SK-N-SH (cell line): ENCODE measurements around the gene EME2. TPM values are rescaled to one million over a fixed set of nuclear protein-coding genes. Genes with fewer than 3 reads are reported as not detected.

Experiments used
- CTCF ChIA-PET: fragments of 300-600, 350-600 bp; formaldehyde crosslinking; extraction: SDS; loops from one replicate; lab custom pipeline; 2021; lab: Yijun Ruan, JAX
- POLR2A ChIA-PET: fragments of 350-600 bp; sonication (Branson Sonifier 250); formaldehyde crosslinking; extraction: SDS; loops from one replicate; lab custom pipeline; 2020; ENCODE audit warnings: antibody characterized with exemption, inconsistent platforms; lab: Yijun Ruan, JAX
- DNase-seq: peaks from one replicate; pipeline ENCODE4 v3.0.0; 2012
- H2AFZ ChIP-seq: fragments of 200-600 bp; sonication (generic); 2 replicates; pipeline ENCODE4 v1.8.1; 2016; ENCODE audit warnings: antibody characterized with exemption, mild to moderate bottlenecking, low read depth
- H3F3A ChIP-seq: fragments of 200-600 bp; sonication (generic); replicated peaks from 2 replicates; pipeline ENCODE3; 2016; ENCODE audit warnings: antibody characterized with exemption, mild to moderate bottlenecking; ENCODE audit not compliant: insufficient read depth
- H3K27ac ChIP-seq, 2 experiments: fragments of 200-500 bp in 1 of 2; fragments of 200-600 bp in 1 of 2; sonication (Bioruptor generic) in 1 of 2; sonication (generic), shearing (Covaris generic) in 1 of 2; 2 replicates each; pipeline versions ENCODE4 v1.5.1 to v1.6.1; 2014 to 2016; ENCODE audit warnings: low read depth in 2 of 2, inconsistent platforms in 1 of 2, low read length in 1 of 2, mild to moderate bottlenecking in 1 of 2, mixed read lengths in 1 of 2
- H3K27me3 ChIP-seq: fragments of 200-600 bp; sonication (generic), shearing (Covaris generic); 2 replicates; pipeline ENCODE4 v1.6.1; 2016; ENCODE audit warnings: mixed run types; ENCODE audit not compliant: insufficient read depth
- H3K36me3 ChIP-seq, 2 experiments: fragments of 200-500 bp in 1 of 2; fragments of 200-600 bp in 1 of 2; sonication (Bioruptor generic) in 1 of 2; sonication (generic) in 1 of 2; replicated peaks in 1 of 2; 2 replicates each; pipeline versions ENCODE3 to v1.5.1; 2014 to 2016; ENCODE audit warnings: low read length in 1 of 2, mild to moderate bottlenecking in 1 of 2; ENCODE audit not compliant: insufficient read depth in 2 of 2, control insufficient read depth in 1 of 2
- H3K4me1 ChIP-seq, 2 experiments: fragments of 200-500 bp in 1 of 2; fragments of 200-600 bp in 1 of 2; sonication (Bioruptor generic) in 1 of 2; sonication (generic), shearing (Covaris generic) in 1 of 2; 2 replicates each; pipeline versions ENCODE4 v1.5.1 to v1.6.1; 2014 to 2016; ENCODE audit warnings: low read depth in 1 of 2, low read length in 1 of 2, mixed run types in 1 of 2; ENCODE audit not compliant: insufficient read depth in 2 of 2, control insufficient read depth in 1 of 2
- H3K4me2 ChIP-seq: fragments of 200-600 bp; sonication (generic), shearing (Covaris generic); 2 replicates; pipeline ENCODE4 v1.6.1; 2017; ENCODE audit warnings: mixed run types
- H3K4me3 ChIP-seq, 2 experiments: fragments of 200-500 bp in 1 of 2; fragments of 200-600 bp in 1 of 2; sonication (Bioruptor generic) in 1 of 2; sonication (generic), shearing (Covaris generic) in 1 of 2; 2 replicates each; pipeline versions ENCODE4 v1.5.1 to v1.8.1; 2014 to 2016; ENCODE audit warnings: low read depth in 2 of 2, inconsistent platforms in 1 of 2, low read length in 1 of 2, mild to moderate bottlenecking in 1 of 2, mixed read lengths in 1 of 2, moderate library complexity in 1 of 2
- H3K79me2 ChIP-seq: fragments of 200-600 bp; sonication (generic); 2 replicates; pipeline ENCODE4 v1.8.1; 2017; ENCODE audit warnings: mild to moderate bottlenecking; ENCODE audit not compliant: insufficient read depth
- H3K9ac ChIP-seq: fragments of 200-600 bp; sonication (generic); 2 replicates; pipeline ENCODE4 v1.6.1; 2017; ENCODE audit warnings: mixed run types
- H3K9me2 ChIP-seq: fragments of 200-600 bp; sonication (generic); 2 replicates; pipeline ENCODE4 v1.6.1; 2017; ENCODE audit warnings: mixed run types
- H3K9me3 ChIP-seq: fragments of 200-600 bp; sonication (generic); 2 replicates; pipeline ENCODE4 v1.6.1; 2017; ENCODE audit warnings: mixed run types, mild to moderate bottlenecking, moderate library complexity
- H4K20me1 ChIP-seq: fragments of 200-600 bp; sonication (generic); 2 replicates; pipeline ENCODE4 v1.6.1; 2017; ENCODE audit warnings: mild to moderate bottlenecking, mixed run types; ENCODE audit not compliant: insufficient read depth
- CTCF ChIP-seq: fragments of 200-600 bp; sonication (generic); IDR thresholded peaks from 2 replicates; pipeline ENCODE4 v1.6.1; 2017; ENCODE audit warnings: antibody characterized with exemption, mild to moderate bottlenecking, moderate library complexity
- EP300 ChIP-seq, 2 experiments: IDR thresholded peaks; 2 replicates each; pipeline versions ENCODE4 v1.4.0 to v1.6.1; 2012; ENCODE audit warnings: borderline replicate concordance in 1 of 2, low read depth in 1 of 2, low read length in 1 of 2
- FOSL2 ChIP-seq: IDR thresholded peaks from 2 replicates; pipeline ENCODE4 v1.4.0; 2012; ENCODE audit warnings: low read depth, mild to moderate bottlenecking, moderate library complexity, borderline replicate concordance
- FOXJ3 ChIP-seq: sonication (generic); formaldehyde crosslinking; IDR thresholded peaks from 2 replicates; pipeline ENCODE4 v1.5.1; 2020; ENCODE audit warnings: mild to moderate bottlenecking, missing genetic modification reagents
- GATA2 ChIP-seq: sonication (generic); formaldehyde crosslinking; IDR thresholded peaks from 2 replicates; pipeline ENCODE4 v1.5.0; 2020; ENCODE audit warnings: mild to moderate bottlenecking, missing genetic modification reagents
- MAX ChIP-seq: IDR thresholded peaks from 2 replicates; pipeline ENCODE4 v1.4.0; 2012; ENCODE audit warnings: low read depth
- MEF2A ChIP-seq: IDR thresholded peaks from 2 replicates; pipeline ENCODE4 v1.4.0; 2012; ENCODE audit warnings: low read depth, borderline replicate concordance
- MXI1 ChIP-seq: IDR thresholded peaks from 2 replicates; pipeline ENCODE4 v1.6.1; 2012; ENCODE audit warnings: mild to moderate bottlenecking, low read depth, low read length, improper control_type of control experiment
- POLR2AphosphoS5 ChIP-seq: IDR thresholded peaks from 2 replicates; pipeline ENCODE4 v1.6.1; 2012; ENCODE audit warnings: low read depth, low read length
- RAD21 ChIP-seq: IDR thresholded peaks from 2 replicates; pipeline ENCODE4 v1.6.1; 2012; ENCODE audit warnings: mild to moderate bottlenecking, low read length
- RCOR1 ChIP-seq: fragments of 150-350 bp; IDR thresholded peaks from 2 replicates; pipeline ENCODE4 v1.6.1; 2017; ENCODE audit warnings: antibody characterized with exemption, low read length
- REST ChIP-seq: IDR thresholded peaks from 2 replicates; pipeline ENCODE4 v1.6.1; 2012; ENCODE audit warnings: mild to moderate bottlenecking, low read depth, low read length, moderate library complexity
- SIN3A ChIP-seq: IDR thresholded peaks from 2 replicates; pipeline ENCODE4 v1.6.1; 2012; ENCODE audit warnings: low read depth, mild to moderate bottlenecking, low read length, moderate library complexity, borderline replicate concordance
- SMC3 ChIP-seq: IDR thresholded peaks from 2 replicates; pipeline ENCODE4 v1.6.1; 2012; ENCODE audit warnings: low read depth, low read length, improper control_type of control experiment
- YY1 ChIP-seq: IDR thresholded peaks from 2 replicates; pipeline ENCODE4 v1.4.0; 2012; ENCODE audit warnings: low read depth, mild to moderate bottlenecking
- WGBS: methylation state at CpG from one replicate; pipeline ENCODE4 v1.1.6; 2017; ENCODE audit warnings: low lambda C conversion rate; 5-methylcytosine and 5-hydroxymethylcytosine counted together
- polyA plus RNA-seq, 3 experiments: library from polyadenylated mRNA; depleted of rRNA; stranded (reverse); fragments of >200 nt; gene quantifications; 2 replicates each; pipeline ENCODE4 v1.2.3, GENCODE V29; 2012

The EME2 gene
- polyA plus RNA-seq, 1 of the 3 experiments (the other 2 are of a cell fraction): 10.1 TPM

GRCh38 chr16:1812732-1813163 lies 40.1 kb downstream of the EME2 start:
- no peak overlapping the region for H3K9ac ChIP-seq
- no peaks in the 10 kb centered on the region for H3K9me3 ChIP-seq
- no peaks in the 10 kb centered on the region for H4K20me1 ChIP-seq
- ChIA-PET CTCF (interaction anchor here (0.7 to 2.0 kb wide), 3 partner anchors 14 to 654 kb away, joined by 3 to 7 read pairs (median 3); partner anchors contain the start of genes FAHD1 and HAGH), POLR2A (interaction anchor here (1.3 kb wide), 1 partner anchor 14 kb away, joined by 3 read pairs; the partner anchor contains the start of genes FAHD1 and HAGH)
- H3K9me2 ChIP-seq: no peaks in the 10 kb centered on the region
- peaks cover 0 to 20% of the 10 kb centered on the region in 2 experiments for H3K36me3 ChIP-seq
- H3K27me3 ChIP-seq: no peaks in the 10 kb centered on the region
- DNase-seq: peak; percentile 84
- peak; percentile 48 for TF ChIP-seq CTCF
- TF ChIP-seq FOXJ3 (CRISPR knock-in tag): no peak
- TF ChIP-seq RCOR1: no peak
- no peak for TF ChIP-seq YY1
- TF ChIP-seq RAD21: peak; percentile 59
- no peak for TF ChIP-seq MAX
- no peak for TF ChIP-seq POLR2AphosphoS5
- no peak for TF ChIP-seq FOSL2
- TF ChIP-seq GATA2: no peak
- peak; percentile 37 for TF ChIP-seq SMC3
- no peak for TF ChIP-seq EP300 (IDR thresholded peaks at IDR 0.05; ENCODE audit: borderline replicate concordance in 1 of 2, low read depth in 1 of 2, low read length in 1 of 2)
- no peak for TF ChIP-seq REST
- no peak for TF ChIP-seq MEF2A
- TF ChIP-seq SIN3A: no peak
- TF ChIP-seq MXI1: peak; percentile 47; the same call in 1 of the 2 replicates
- H3K4me3 ChIP-seq: no peak overlapping the region
- H3K27ac ChIP-seq: no peak overlapping the region
- no peak overlapping the region for H3K4me2 ChIP-seq
- peaks cover 7% of the 10 kb centered on the region for H3F3A ChIP-seq
- H3K79me2 ChIP-seq: peaks cover 4% of the 10 kb centered on the region; the same call in 1 of the 2 replicates
- no peaks in the 10 kb centered on the region for H3K4me1 ChIP-seq
- H2AFZ ChIP-seq: no peak overlapping the region
- WGBS: 75% methylated on average over 15 of the region's 17 CpGs
